ENCODE data around the gene SCO2.

GRCh38 chr22:50520826-50521453, 4.5 kb downstream of the SCO2 start:
- TF ChIP-seq CTCF (IDR thresholded peaks at IDR 0.05) (no peak), POLR2A (IDR thresholded peaks at IDR 0.05) (no peak)

Measured in Peyer's patch (tissue), 4 donors.